Ovary (tissue), 3 donors: Measurements from ENCODE around the gene VAMP5.

Experiments used
- CTCF ChIP-seq, 3 donors: fragments of 450-650 bp in 2 of 3; fragments of 200-600 bp in 1 of 3; IDR thresholded peaks; one replicate each; pipeline versions ENCODE4 v1.5.1 to v1.8.0; 2016 to 2022; ENCODE audit warnings: antibody characterized with exemption in 3 of 3, mild to moderate bottlenecking in 1 of 3
- EP300 ChIP-seq: sonication (generic); formaldehyde crosslinking; IDR thresholded peaks from one replicate; pipeline ENCODE4 v1.6.1; 2017; ENCODE audit warnings: antibody characterized with exemption
- donor health status: DM: no; HTN: no; CAD: no.

GRCh38 chr2:85539361-85540132, 44.7 kb upstream of the VAMP5 start:
- TF ChIP-seq EP300 = no peak
- TF ChIP-seq CTCF (IDR thresholded peaks at IDR 0.05) = no peak
